Pancreas (tissue), 10 donors: ENCODE measurements around the gene RBMS1. TPM values are rescaled to one million over a fixed set of nuclear protein-coding genes. Genes with fewer than 3 reads are reported as not detected.

ENCODE experiments used
- ATAC-seq, 4 donors: fragments of 200-7000 bp; cut with Tn5 transposase; one replicate each; pipeline versions ENCODE4 v1.8.0 to v1.9.1; 2020; ENCODE audit warnings: mild to moderate bottlenecking in 4 of 4, moderate library complexity in 4 of 4
- DNase-seq, 6 donors: peaks; one replicate each; pipeline ENCODE4 v3.0.0-alpha.2; 2020
- FAIRE-seq: peaks from 2 replicates; lab custom pipeline; 2012; peaks lifted over from hg19 to GRCh38; lab: Jason Lieb, UNC
- H3K27ac ChIP-seq, 4 donors: fragments of 200-600 bp; sonication (generic); 1 replicate in 3 of 4; 2 replicates in 1 of 4; pipeline versions ENCODE4 v1.5.0 to v1.8.0; 2020
- H3K27me3 ChIP-seq, 4 donors: fragments of 200-600 bp; one replicate each; pipeline ENCODE4 v1.8.0; 2021
- H3K36me3 ChIP-seq, 3 donors: fragments of 200-600 bp; sonication (generic) in 1 of 3; one replicate each; pipeline versions ENCODE4 v1.5.0 to v1.8.0; 2020 to 2021
- H3K4me1 ChIP-seq, 3 donors: fragments of 200-600 bp; one replicate each; pipeline ENCODE4 v1.8.0; 2021
- H3K4me3 ChIP-seq, 4 donors: fragments of 200-600 bp; sonication (generic) in 2 of 4; one replicate each; pipeline versions ENCODE4 v1.5.0 to v1.8.0; 2020 to 2021
- H3K9me3 ChIP-seq, 4 donors: fragments of 200-600 bp; one replicate each; pipeline ENCODE4 v1.8.0; 2021
- WGBS, 2 donors: extraction: QIAGEN DNeasy Blood & Tissue Kit; methylation state at CpG; one replicate each; pipeline ENCODE4 v1.1.7; 2013; 5-methylcytosine and 5-hydroxymethylcytosine counted together
- intact Hi-C, 3 donors: fragments of 100-400 bp; cut with DNase I; formaldehyde crosslinking; loops; one replicate each; pipeline versions ENCODE4 v1.11.1 to v1.14.2; 2022
- polyA plus RNA-seq, 2 donors: library from polyadenylated mRNA; stranded (reverse); fragments of 200-250 nt; gene quantifications; one replicate each; pipeline ENCODE4 v1.2.3, GENCODE V29; 2013
- total RNA-seq, 6 donors: library from RNA; stranded (reverse); fragmentation: NEBNext Ultra II Directional in 4 of 6; extraction: Animal tissue kit (Norgen Biotek cat#: 25700) in 4 of 6; gene quantifications; one replicate each; pipeline versions ENCODE4 v1.2.1 to v1.2.4, GENCODE V29; 2021 to 2023
- TF ChIP-seq, protein P1 (sequence below), 4 donors: fragments of 200-600 bp; sonication (generic) in 3 of 4; IDR thresholded peaks; one replicate each; pipeline versions ENCODE4 v1.5.0 to v1.8.0; 2021; ENCODE audit warnings: antibody characterized with exemption in 4 of 4
- donor health status: healthy with polysubstance abuse.
- donor health status: DM: no; HTN: no; CAD: no; lungs with moderate emphysema.
- donor health status: DM: no; HTN: no; CAD: no.
- donor health status: control.
- donor health status: control.
- donor health status: Bipolar disorder and iron deficiency.
- donor health status: DM: yes; HTN: yes; CAD: no.
- donor health status: DM: no; HTN: no; CAD: no.
- donor health status: DM: no; HTN: no; CAD: no.
- donor health status: DM: yes; HTN: yes; CAD: no.

Gene RBMS1
- total and polyA plus RNA-seq, 8 donors, result 6.3 to 26.1 (median 8.7) TPM

DNA sequence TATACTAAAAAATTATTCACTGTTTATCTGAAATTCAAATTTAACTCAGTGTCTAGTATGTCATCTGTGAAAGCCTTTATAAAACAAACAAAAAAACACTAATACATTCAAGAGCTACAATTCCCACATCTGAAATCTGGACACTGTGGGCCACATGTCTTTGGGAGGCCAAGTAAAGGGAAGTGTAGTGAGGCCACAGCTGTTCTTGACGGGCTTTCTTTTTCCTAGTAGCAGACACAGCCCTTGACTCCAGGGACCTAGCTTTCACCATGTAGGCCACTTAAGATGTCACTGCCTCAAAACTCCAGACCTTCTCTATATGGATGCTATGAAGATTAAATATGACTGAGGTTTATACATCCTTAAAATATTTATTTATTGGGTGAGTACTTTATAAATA, 91.1 kb downstream of the RBMS1 start:
- Histone ChIP-seq H3K27me3 (no peaks in the 10 kb centered on the region), H3K4me1 (peaks cover 0 to 13% (median 8%) of the 10 kb centered on the region in 3 donors), H3K36me3 (no peaks in the 10 kb centered on the region), H3K27ac (no peak overlapping the region), H3K9me3 (no peaks in the 10 kb centered on the region), H3K4me3 (no peak overlapping the region)
- DNase-seq (no peak), FAIRE-seq (no peak), ATAC-seq (no peak)
- intact Hi-C loops, result no loop called here
- 82 to 92% methylated on average over 1 of the region's 1 CpG for WGBS, 2 donors
- TF ChIP-seq, protein P1, sequence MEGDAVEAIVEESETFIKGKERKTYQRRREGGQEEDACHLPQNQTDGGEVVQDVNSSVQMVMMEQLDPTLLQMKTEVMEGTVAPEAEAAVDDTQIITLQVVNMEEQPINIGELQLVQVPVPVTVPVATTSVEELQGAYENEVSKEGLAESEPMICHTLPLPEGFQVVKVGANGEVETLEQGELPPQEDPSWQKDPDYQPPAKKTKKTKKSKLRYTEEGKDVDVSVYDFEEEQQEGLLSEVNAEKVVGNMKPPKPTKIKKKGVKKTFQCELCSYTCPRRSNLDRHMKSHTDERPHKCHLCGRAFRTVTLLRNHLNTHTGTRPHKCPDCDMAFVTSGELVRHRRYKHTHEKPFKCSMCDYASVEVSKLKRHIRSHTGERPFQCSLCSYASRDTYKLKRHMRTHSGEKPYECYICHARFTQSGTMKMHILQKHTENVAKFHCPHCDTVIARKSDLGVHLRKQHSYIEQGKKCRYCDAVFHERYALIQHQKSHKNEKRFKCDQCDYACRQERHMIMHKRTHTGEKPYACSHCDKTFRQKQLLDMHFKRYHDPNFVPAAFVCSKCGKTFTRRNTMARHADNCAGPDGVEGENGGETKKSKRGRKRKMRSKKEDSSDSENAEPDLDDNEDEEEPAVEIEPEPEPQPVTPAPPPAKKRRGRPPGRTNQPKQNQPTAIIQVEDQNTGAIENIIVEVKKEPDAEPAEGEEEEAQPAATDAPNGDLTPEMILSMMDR (IDR thresholded peaks at IDR 0.05), result no peak

GRCh38 chr2:160401895-160402294, 91.7 kb downstream of the RBMS1 start:
- TF ChIP-seq, protein P1 (IDR thresholded peaks at IDR 0.05), result no peak
- Histone ChIP-seq H3K9me3 (no peaks in the 10 kb centered on the region), H3K27me3 (no peaks in the 10 kb centered on the region), H3K36me3 (no peaks in the 10 kb centered on the region), H3K27ac (no peak overlapping the region), H3K4me1 (peaks cover 0 to 13% (median 8%) of the 10 kb centered on the region in 3 donors), H3K4me3 (no peak overlapping the region)
- no peak for DNase-seq
- intact Hi-C loops, result no loop called here
- no peak for ATAC-seq
- FAIRE-seq, result no peak
- WGBS, 2 donors, result 94 to 95% methylated on average over 4 of the region's 4 CpGs

- FAIRE-seq (no peak), DNase-seq (no peak), ATAC-seq (no peak)
- no peak overlapping the region for H3K27ac ChIP-seq
- TF ChIP-seq, protein P1 (IDR thresholded peaks at IDR 0.05), result no peak
- no peaks in the 10 kb centered on the region for H3K27me3 ChIP-seq
- 85 to 97% methylated on average over 1 of the region's 1 CpG for WGBS, 2 donors
- H3K36me3 ChIP-seq, result no peaks in the 10 kb centered on the region
- intact Hi-C loops, result no loop called here
- no peak overlapping the region for H3K4me3 ChIP-seq
- H3K9me3 ChIP-seq, result no peaks in the 10 kb centered on the region
- H3K4me1 ChIP-seq, result peaks cover 0 to 13% (median 8%) of the 10 kb centered on the region in 3 donors
These were observed 93.7 kb downstream of the RBMS1 start for GRCh38 chr2:160399880-160400279.

GRCh38 chr2:160397530-160397865, 96.1 kb downstream of the RBMS1 start:
- Histone ChIP-seq H3K9me3 (no peaks in the 10 kb centered on the region), H3K4me1 (peaks cover 0 to 9% (median 8%) of the 10 kb centered on the region in 3 donors), H3K36me3 (no peaks in the 10 kb centered on the region), H3K27me3 (no peaks in the 10 kb centered on the region), H3K4me3 (no peak overlapping the region), H3K27ac (no peak overlapping the region)
- intact Hi-C loops, result no loop called here
- TF ChIP-seq, protein P1 (IDR thresholded peaks at IDR 0.05), result no peak
- 32 to 40% methylated on average over 2 of the region's 2 CpGs for WGBS, 2 donors
- ATAC-seq (no peak), DNase-seq (no peak), FAIRE-seq (no peak)

- no peak overlapping the region for H3K27ac ChIP-seq
- H3K4me3 ChIP-seq, result no peak overlapping the region
- H3K4me1 ChIP-seq, result no peaks in the 10 kb centered on the region
- TF ChIP-seq, protein P1 (IDR thresholded peaks at IDR 0.05), result no peak
- ATAC-seq, result no peak
- no peaks in the 10 kb centered on the region for H3K27me3 ChIP-seq
- H3K9me3 ChIP-seq, result no peaks in the 10 kb centered on the region
- no peaks in the 10 kb centered on the region for H3K36me3 ChIP-seq
- FAIRE-seq, result no peak
- intact Hi-C loops, result no loop called here
- no peak for DNase-seq
- 79% methylated on average over 1 of the region's 1 CpG for WGBS, 2 donors
These were observed 99.5 kb downstream of the RBMS1 start for GRCh38 chr2:160394153-160394552.
